Measurements from ENCODE around the gene SEMA3C.

- TF ChIP-seq CTCF (IDR thresholded peaks at IDR 0.05; ENCODE audit: poor library complexity) (no peak), EZH2 (IDR thresholded peaks at IDR 0.05; ENCODE audit: borderline replicate concordance) (no peak)
Measured at GRCh38 chr7:80818181-80818580, 100.7 kb downstream of the SEMA3C start.
